Heart left ventricle (tissue), 13 donors: ENCODE data around the gene PRR5L.

Experiments used
- CTCF ChIP-seq, 12 donors: fragments of 200-600 bp; sonication (generic) in 4 of 12; IDR thresholded peaks; one replicate each; pipeline versions ENCODE4 v1.5.0 to v1.8.0; 2018 to 2022; ENCODE audit warnings: antibody characterized with exemption in 12 of 12, mild to moderate bottlenecking in 5 of 12
- POLR2A ChIP-seq, 2 donors: fragments of 450-650 bp; IDR thresholded peaks; one replicate each; pipeline ENCODE4 v1.6.1; 2017; ENCODE audit warnings: antibody characterized with exemption in 2 of 2, mild to moderate bottlenecking in 2 of 2, moderate library complexity in 2 of 2
- donor health status: ischemic (EF 13 %, LVEDD 7.1; RV severe dilation, severe dysfunction).
- donor health status: DM: no; HTN: yes; CAD: no.
- donor health status: DM: no; HTN: no; CAD: no.
- donor health status: ischemic (EF 25% LVEDD 6.9; RV normal size, moderate dysfunction).
- donor health status: ischemic (EF 25% LVEDD 5.7; RV mildly dilated, moderate dysfunction).
- donor health status: ischemic (EF 35%, LVEDD 5.7; RV mildly dilated, moderate dysfunction).
- donor health status: nonischemic (EF 11% LVEDD 7.7; RV severe dilation, severe dysfunction).
- donor health status: DM: yes; HTN: yes; CAD: no.
- donor health status: PGD.
- donor health status: ischemic (EF 29% LVEDD 5.4; RV normal size, mild dysfunction).
- donor health status: nonischemic (EF 23%, LVEDD 6.1; RV moderate dilation, normal function).

- TF ChIP-seq CTCF (IDR thresholded peaks at IDR 0.05) (no peak), POLR2A (IDR thresholded peaks at IDR 0.05) (no peak)
Observed at GRCh38 chr11:36357831-36358230, 61.7 kb downstream of the PRR5L start.
